Stomach (tissue), 9 donors: Measurements from ENCODE around the gene TBPL1. TPM values are rescaled to one million over a fixed set of nuclear protein-coding genes. Genes with fewer than 3 reads are reported as not detected.

Experiments
- DNase-seq, 2 donors: peaks; one replicate each; pipeline versions ENCODE4 v3.0.0 to v3.0.0-alpha.2; 2013 to 2019
- H3K27ac ChIP-seq, 5 donors: fragments of 200-600 bp in 4 of 5; sonication (generic) in 4 of 5; one replicate each; pipeline ENCODE4 v1.5.1; 2013 to 2019; ENCODE audit warnings: mild to moderate bottlenecking in 1 of 5, moderate library complexity in 1 of 5
- H3K27me3 ChIP-seq, 3 donors: fragments of 200-600 bp; sonication (generic); one replicate each; pipeline ENCODE4 v1.5.1; 2017 to 2019; ENCODE audit warnings: mixed run types in 1 of 3
- H3K36me3 ChIP-seq, 4 donors: fragments of 200-600 bp; sonication (generic); 1 replicate in 3 of 4; 2 replicates in 1 of 4; pipeline ENCODE4 v1.5.1; 2016 to 2019
- H3K4me1 ChIP-seq, 4 donors: fragments of 200-600 bp; sonication (generic); one replicate each; pipeline ENCODE4 v1.5.1; 2016 to 2019
- H3K4me3 ChIP-seq, 4 donors: fragments of 200-600 bp; sonication (generic) in 3 of 4; one replicate each; pipeline ENCODE4 v1.5.1; 2016 to 2019; ENCODE audit warnings: mild to moderate bottlenecking in 1 of 4
- H3K9me3 ChIP-seq, 4 donors: fragments of 200-600 bp; sonication (generic); one replicate each; pipeline ENCODE4 v1.5.1; 2016 to 2019
- CTCF ChIP-seq, 7 experiments: fragments of 450-650 bp in 4 of 7; fragments of 200-600 bp in 3 of 7; sonication (generic) in 3 of 7; IDR thresholded peaks; one replicate each; pipeline ENCODE4 v1.5.1; 2016 to 2019; ENCODE audit warnings: antibody characterized with exemption in 7 of 7, control low read depth in 2 of 7, mild to moderate bottlenecking in 1 of 7
- EP300 ChIP-seq: sonication (generic); formaldehyde crosslinking; IDR thresholded peaks from one replicate; pipeline ENCODE4 v1.6.1; 2017; ENCODE audit warnings: antibody characterized with exemption
- POLR2A ChIP-seq, 4 donors: fragments of 450-650 bp; IDR thresholded peaks; one replicate each; pipeline ENCODE4 v1.6.1; 2016; ENCODE audit warnings: antibody characterized with exemption in 4 of 4, control low read depth in 2 of 4, mild to moderate bottlenecking in 1 of 4, moderate library complexity in 1 of 4
- POLR2AphosphoS5 ChIP-seq, 3 donors: sonication (generic); formaldehyde crosslinking; IDR thresholded peaks; one replicate each; pipeline ENCODE4 v1.6.1; 2016; ENCODE audit warnings: antibody characterized with exemption in 3 of 3
- WGBS, 5 donors: extraction: QIAGEN DNeasy Blood & Tissue Kit in 3 of 5; methylation state at CpG; one replicate each; pipeline versions ENCODE4 v1.1.5 to v1.1.7; 2013 to 2018; 5-methylcytosine and 5-hydroxymethylcytosine counted together
- intact Hi-C: fragments of 100-400 bp; cut with DNase I; formaldehyde crosslinking; loops from one replicate; pipeline ENCODE4 v1.15.1; 2023; ENCODE audit warnings: low total_unique reads
- polyA plus RNA-seq, 3 donors: library from polyadenylated mRNA; stranded (reverse); fragments of 200-250 nt; gene quantifications; one replicate each; pipeline ENCODE4 v1.2.3, GENCODE V29; 2013
- total RNA-seq, 5 donors: library from RNA; depleted of rRNA; stranded (reverse); fragments of >200 nt; gene quantifications; one replicate each; pipeline versions ENCODE4 v1.1.0 to v1.2.3, GENCODE V29; 2014 to 2016
- donor health status: healthy with polysubstance abuse.
- donor health status: Bipolar disorder and iron deficiency.
- donor health status: healthy.

Gene TBPL1
- total and polyA plus RNA-seq, 8 donors = 0.29 to 67.7 (median 17.7) TPM

GRCh38 chr6:133948472-133948871 lies 4.6 kb upstream of the TBPL1 start:
- TF ChIP-seq EP300 = no peak
- no peak for TF ChIP-seq POLR2A (IDR thresholded peaks at IDR 0.05)
- no peak for TF ChIP-seq CTCF (IDR thresholded peaks at IDR 0.05)
- TF ChIP-seq POLR2AphosphoS5 (IDR thresholded peaks at IDR 0.05) = no peak
- H3K4me1 ChIP-seq = peaks cover 8 to 32% (median 16%) of the 10 kb centered on the region in 4 donors
- 43 to 89% (median 81%) methylated on average over 1 to 2 of the region's 2 CpGs for WGBS, 5 donors
- intact Hi-C loops = no loop called here
- H3K9me3 ChIP-seq = no peaks in the 10 kb centered on the region
- no peaks in the 10 kb centered on the region for H3K27me3 ChIP-seq
- peak overlapping the region in 4 of 5 donors; percentile 1 to 68 (median 46) for H3K27ac ChIP-seq
- no peaks in the 10 kb centered on the region for H3K36me3 ChIP-seq
- DNase-seq = no peak
- no peak overlapping the region for H3K4me3 ChIP-seq

GRCh38 chr6:133951227-133951626 lies 1.8 kb upstream of the TBPL1 start:
- Histone ChIP-seq H3K4me3 (peak overlapping the region; percentile 81 to 94 (median 93)), H3K36me3 (no peaks in the 10 kb centered on the region), H3K4me1 (peaks cover 32 to 57% (median 35%) of the 10 kb centered on the region in 4 donors), H3K27me3 (no peaks in the 10 kb centered on the region), H3K9me3 (no peaks in the 10 kb centered on the region), H3K27ac (peak overlapping the region in 4 of 5 donors; percentile 94 to 97 (median 96))
- no peak for TF ChIP-seq EP300
- peak in 1 of 3 donors; percentile 14 for TF ChIP-seq POLR2AphosphoS5 (IDR thresholded peaks at IDR 0.05)
- TF ChIP-seq POLR2A (IDR thresholded peaks at IDR 0.05) = no peak
- TF ChIP-seq CTCF (IDR thresholded peaks at IDR 0.05) = no peak
- intact Hi-C loops = no loop called here
- WGBS, 5 donors = 58 to 67% (median 59%) methylated on average over 4 of the region's 4 CpGs
- no peak for DNase-seq

- intact Hi-C loops = no loop called here
- 0 to 1% (median 0%) methylated on average over 32 to 65 of the region's 65 CpGs for WGBS, 5 donors
These were observed 876 bp upstream of the TBPL1 start for GRCh38 chr6:133951881-133952814.

More at GRCh38 chr6:133951881-133952814, 876 bp upstream of the TBPL1 start:
- Histone ChIP-seq H3K27ac (peak overlapping the region; percentile 80 to 97 (median 95)), H3K9me3 (no peaks in the 10 kb centered on the region), H3K27me3 (no peaks in the 10 kb centered on the region), H3K4me1 (peaks cover 25 to 61% (median 34%) of the 10 kb centered on the region in 4 donors), H3K4me3 (peak overlapping the region; percentile 81 to 94 (median 93)), H3K36me3 (no peaks in the 10 kb centered on the region)
- TF ChIP-seq CTCF (IDR thresholded peaks at IDR 0.05) (peak in 3 of 7 experiments; percentile 21 to 47 (median 36)), EP300 (no peak), POLR2A (IDR thresholded peaks at IDR 0.05) (no peak), POLR2AphosphoS5 (IDR thresholded peaks at IDR 0.05) (peak in 2 of 3 donors; percentile 10 to 57)
- peak; percentile 53 to 85 for DNase-seq
